Fibroblast of skin of abdomen (primary cell): ENCODE results near the gene PCDHGB2.
"Not testable (repeated sequence)": the region's sequence is repeated elsewhere in the genome, so short reads cannot be mapped to it uniquely, and the experiment has no call there.

Experiments
- DNase-seq: peaks from one replicate; pipeline ENCODE4 v3.0.0-alpha.2; 2013

PCDHGB2 gene

DNA sequence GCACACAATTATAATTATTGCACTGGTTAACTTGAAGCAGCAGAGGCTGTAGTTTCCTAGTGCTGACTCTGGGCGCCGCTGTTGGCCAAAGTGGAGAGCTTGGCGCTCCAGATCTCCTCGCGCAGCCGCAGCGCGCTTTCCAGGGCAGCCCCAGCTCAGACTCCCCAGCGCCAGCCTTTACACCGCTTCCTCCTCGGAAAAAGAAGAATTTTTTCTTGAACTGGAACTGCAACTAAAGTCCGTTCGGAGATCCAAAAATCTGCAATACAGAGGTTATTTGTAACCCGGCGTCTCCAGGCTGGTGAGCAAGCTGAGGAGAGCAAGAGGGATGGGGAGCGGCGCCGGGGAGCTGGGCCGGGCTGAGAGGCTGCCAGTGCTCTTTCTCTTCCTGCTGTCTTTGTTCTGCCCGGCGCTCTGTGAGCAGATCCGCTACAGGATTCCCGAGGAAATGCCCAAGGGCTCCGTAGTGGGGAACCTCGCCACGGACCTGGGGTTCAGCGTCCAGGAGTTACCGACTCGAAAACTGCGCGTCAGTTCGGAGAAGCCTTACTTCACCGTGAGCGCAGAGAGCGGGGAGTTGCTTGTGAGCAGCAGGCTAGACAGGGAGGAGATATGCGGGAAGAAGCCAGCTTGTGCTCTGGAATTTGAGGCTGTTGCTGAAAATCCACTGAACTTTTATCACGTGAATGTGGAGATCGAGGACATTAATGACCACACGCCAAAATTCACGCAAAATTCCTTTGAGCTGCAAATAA lies 27.9 kb downstream of the PCDHGB2 start, which contains the start of gene PCDHGB4:
Gene PCDHGB4, plus strand, starts transcription at position 142 of the 755 bp plus-strand sequence. Its CDS starts 187 bp downstream, at position 329.
- peak; percentile 54 for DNase-seq

DNA sequence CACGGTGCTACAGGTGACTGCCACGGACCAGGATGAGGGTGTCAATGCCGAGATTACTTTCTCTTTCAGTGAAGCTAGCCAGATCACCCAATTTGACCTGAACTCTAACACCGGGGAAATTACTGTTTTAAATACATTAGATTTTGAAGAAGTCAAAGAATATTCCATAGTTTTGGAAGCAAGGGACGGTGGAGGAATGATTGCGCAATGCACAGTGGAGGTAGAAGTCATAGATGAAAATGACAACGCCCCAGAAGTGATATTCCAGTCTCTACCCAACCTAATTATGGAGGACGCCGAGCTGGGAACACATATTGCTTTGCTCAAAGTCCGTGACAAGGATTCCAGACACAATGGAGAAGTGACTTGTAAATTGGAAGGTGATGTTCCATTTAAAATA lies 28.9 kb downstream of the PCDHGB2 start:
- no peak for DNase-seq

DNA sequence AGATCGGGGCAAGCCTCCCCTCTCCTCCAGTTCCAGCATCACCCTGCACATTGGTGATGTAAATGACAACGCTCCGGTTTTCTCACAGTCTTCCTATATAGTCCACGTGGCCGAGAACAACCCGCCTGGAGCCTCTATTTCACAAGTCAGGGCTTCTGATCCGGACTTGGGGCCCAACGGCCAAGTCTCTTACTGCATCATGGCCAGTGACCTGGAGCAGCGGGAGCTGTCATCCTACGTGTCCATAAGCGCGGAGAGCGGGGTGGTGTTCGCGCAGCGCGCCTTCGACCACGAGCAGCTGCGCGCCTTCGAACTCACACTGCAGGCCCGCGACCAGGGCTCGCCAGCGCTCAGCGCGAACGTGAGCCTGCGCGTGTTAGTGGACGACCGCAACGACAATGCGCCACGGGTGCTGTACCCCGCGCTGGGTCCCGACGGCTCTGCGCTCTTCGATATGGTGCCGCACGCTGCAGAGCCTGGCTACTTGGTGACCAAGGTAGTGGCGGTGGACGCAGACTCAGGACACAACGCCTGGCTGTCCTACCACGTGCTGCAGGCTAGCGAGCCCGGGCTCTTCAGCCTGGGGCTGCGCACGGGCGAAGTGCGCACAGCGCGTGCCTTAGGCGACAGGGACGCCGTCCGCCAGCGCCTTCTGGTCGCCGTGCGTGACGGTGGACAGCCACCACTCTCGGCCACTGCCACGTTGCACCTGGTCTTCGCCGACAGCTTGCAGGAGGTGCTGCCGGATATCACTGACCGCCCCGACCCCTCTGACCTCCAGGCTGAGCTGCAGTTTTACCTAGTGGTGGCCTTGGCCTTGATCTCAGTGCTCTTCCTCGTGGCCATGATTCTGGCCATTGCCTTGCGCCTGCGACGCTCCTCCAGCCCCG lies 29.6 kb downstream of the PCDHGB2 start:
- no peak for DNase-seq

DNA sequence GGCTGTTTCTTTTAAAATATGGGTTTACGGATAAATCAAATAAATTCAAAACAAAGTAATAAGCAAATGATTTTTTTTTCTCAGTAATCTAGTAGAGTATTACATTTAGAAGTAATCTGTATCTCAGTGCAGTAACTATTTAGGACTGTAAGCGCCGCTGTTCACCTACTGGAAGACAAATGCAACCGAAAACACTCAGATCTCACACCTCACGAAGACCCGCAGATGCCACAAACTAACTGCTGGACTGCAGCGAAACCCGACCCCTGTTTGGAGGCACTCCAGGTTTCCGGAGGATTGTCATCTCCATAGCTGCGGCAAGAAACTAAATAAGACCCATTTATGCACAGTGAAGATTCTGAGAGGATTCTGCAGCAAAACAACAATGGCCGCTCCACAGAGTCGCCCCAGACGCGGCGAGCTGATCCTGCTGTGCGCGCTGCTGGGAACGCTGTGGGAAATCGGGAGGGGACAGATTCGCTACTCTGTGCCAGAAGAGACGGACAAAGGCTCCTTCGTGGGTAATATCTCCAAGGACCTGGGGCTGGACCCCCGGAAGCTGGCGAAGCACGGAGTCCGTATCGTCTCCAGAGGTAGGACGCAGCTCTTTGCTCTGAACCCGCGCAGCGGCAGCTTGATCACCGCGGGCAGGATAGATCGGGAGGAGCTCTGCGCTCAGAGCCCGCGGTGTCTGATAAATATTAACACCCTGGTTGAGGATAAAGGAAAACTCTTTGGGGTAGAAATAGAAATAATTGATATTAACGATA lies 32.8 kb downstream of the PCDHGB2 start, which contains the start of gene PCDHGA8:
Gene PCDHGA8, plus strand, starts transcription at position 205 of the 770 bp plus-strand sequence. Its CDS starts 181 bp downstream, at position 386.
- peak; percentile 37 for DNase-seq

DNA sequence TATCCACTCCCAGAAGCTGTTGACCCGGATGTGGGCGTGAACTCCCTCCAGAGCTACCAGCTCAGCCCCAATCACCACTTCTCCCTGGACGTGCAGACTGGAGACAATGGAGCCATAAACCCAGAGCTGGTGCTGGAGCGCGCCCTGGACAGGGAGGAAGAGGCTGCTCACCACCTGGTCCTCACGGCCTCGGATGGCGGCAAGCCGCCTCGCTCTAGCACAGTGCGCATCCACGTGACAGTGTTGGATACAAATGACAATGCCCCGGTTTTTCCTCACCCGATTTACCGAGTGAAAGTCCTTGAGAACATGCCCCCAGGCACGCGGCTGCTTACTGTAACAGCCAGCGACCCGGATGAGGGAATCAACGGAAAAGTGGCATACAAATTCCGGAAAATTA lies 33.5 kb downstream of the PCDHGB2 start:
- DNase-seq: no peak

DNA sequence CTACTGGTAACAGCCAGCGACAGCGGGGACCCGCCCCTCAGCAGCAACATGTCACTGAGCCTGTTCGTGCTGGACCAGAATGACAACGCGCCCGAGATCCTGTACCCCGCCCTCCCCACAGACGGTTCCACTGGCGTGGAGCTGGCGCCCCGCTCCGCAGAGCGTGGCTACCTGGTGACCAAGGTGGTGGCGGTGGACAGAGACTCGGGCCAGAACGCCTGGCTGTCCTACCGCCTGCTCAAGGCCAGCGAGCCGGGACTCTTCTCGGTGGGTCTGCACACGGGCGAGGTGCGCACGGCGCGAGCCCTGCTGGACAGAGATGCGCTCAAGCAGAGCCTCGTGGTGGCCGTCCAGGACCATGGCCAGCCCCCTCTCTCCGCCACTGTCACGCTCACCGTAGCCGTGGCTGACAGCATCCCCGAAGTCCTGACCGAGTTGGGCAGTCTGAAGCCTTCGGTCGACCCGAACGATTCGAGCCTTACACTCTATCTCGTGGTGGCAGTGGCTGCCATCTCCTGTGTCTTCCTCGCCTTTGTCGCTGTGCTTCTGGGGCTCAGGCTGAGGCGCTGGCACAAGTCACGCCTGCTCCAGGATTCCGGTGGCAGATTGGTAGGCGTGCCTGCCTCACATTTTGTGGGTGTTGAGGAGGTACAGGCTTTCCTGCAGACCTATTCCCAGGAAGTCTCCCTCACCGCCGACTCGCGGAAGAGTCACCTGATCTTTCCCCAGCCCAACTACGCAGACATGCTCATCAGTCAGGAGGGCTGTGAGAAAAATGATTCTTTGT lies 34.8 kb downstream of the PCDHGB2 start:
- not testable (repeated sequence) for DNase-seq

GRCh38 chr5:141397756-141398551 lies 38.2 kb downstream of the PCDHGB2 start, which contains the start of gene PCDHGB5:
PCDHGB5 (plus strand) TSS chr5:141397947; CDS start chr5:141398128, 181 bp downstream.
- DNase-seq: peak; percentile 60

GRCh38 chr5:141398608-141399007 lies 38.8 kb downstream of the PCDHGB2 start:
- DNase-seq: no peak

- DNase-seq: no peak
Observed at GRCh38 chr5:141399555-141400258, 39.9 kb downstream of the PCDHGB2 start.

GRCh38 chr5:141402553-141403243 lies 42.9 kb downstream of the PCDHGB2 start, which contains the start of gene PCDHGA9:
PCDHGA9 (plus strand) TSS chr5:141402778; CDS start chr5:141402953, 175 bp downstream.
- peak; percentile 26 for DNase-seq

GRCh38 chr5:141403387-141403786 lies 43.6 kb downstream of the PCDHGB2 start:
- no peak for DNase-seq

DNA sequence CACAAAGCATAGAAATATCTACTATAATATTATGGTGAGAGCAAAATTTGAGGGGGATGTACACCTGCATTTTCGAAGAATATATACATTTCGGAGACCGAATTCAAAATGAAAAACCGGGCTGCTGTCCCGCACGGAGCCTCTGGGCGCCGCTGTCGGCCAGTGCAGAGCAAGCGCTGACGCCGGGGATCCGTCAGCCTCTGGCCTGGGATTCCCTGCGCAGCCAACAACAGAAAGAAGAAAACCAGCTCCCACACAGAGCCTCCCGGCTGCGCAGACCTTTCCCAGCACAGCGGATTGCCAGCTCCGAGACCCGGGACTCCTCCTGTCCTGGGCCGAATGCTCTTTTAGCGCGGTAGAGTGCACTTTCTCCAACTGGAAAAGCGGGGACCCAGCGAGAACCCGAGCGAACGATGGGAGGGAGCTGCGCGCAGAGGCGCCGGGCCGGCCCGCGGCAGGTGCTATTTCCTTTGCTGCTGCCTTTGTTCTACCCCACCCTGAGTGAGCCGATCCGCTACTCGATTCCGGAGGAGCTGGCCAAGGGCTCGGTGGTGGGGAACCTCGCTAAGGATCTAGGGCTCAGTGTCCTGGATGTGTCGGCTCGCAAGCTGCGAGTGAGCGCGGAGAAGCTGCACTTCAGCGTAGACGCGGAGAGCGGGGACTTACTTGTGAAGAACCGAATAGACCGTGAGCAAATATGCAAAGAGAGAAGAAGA lies 48.2 kb downstream of the PCDHGB2 start, which contains the start of gene PCDHGB6:
Gene PCDHGB6, plus strand, starts transcription at position 232 of the 716 bp plus-strand sequence. Its CDS starts 182 bp downstream, at position 414.
- DNase-seq: peak; percentile 43

GRCh38 chr5:141409598-141410306 lies 50.0 kb downstream of the PCDHGB2 start:
- DNase-seq: no peak

GRCh38 chr5:141411575-141411974 lies 51.8 kb downstream of the PCDHGB2 start:
- DNase-seq: no peak
